Measurements from ENCODE around the gene JUN. TPM values are rescaled to one million over a fixed set of nuclear protein-coding genes. Genes with fewer than 3 reads are reported as not detected.

The JUN gene
- total and polyA plus RNA-seq, 9 donors, result 50.7 to 740 (median 155) TPM

DNA sequence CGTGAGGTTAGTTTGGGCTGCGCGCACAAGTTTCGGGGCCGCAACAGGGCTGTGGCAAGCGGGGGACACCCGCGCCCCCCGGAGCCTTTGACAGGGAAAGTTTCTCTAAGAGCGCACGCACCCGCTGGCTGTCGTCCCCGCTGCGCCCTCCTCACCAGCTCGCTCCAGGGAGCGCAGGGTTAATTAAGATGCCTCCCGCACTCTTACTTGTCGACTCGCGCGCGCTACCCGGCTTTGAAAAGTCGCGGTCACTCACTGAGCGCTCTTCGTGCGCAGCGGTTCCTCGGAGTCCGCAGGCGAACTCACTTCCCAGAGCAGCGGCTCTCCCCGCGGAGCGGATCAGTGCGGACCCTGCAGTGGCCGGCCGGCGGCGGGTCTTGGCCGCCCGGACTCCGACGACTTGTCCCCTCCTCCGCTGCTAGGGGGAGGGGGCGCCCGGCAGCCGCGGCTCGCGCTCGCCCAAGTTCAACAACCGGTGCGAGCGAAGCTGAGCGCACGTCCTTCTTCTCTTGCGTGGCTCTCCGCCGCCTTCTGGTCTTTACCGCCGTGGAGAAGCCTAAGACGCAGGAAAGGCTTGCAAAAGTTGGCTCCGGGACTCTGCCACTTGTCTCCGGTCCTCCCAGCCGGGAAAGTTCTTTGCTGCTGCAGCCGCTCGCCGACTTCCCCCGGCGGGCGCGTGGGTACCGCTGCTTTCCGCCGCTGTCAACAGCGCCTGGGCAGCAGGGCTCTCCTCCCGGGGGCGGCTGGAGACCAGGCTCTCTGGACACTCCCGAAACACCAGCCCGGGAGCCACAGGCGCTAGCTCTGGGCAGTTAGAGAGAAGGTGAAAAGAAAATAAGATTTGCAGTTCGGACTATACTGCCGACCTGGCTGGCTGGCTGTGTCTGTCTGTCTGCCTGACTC lies 506 bp downstream of the JUN start:
- DNase-seq, result peak; percentile 58 to 81 (median 68)
- 0 to 1% (median 0%) methylated on average over 74 to 86 of the region's 86 CpGs for WGBS, 3 donors

DNA sequence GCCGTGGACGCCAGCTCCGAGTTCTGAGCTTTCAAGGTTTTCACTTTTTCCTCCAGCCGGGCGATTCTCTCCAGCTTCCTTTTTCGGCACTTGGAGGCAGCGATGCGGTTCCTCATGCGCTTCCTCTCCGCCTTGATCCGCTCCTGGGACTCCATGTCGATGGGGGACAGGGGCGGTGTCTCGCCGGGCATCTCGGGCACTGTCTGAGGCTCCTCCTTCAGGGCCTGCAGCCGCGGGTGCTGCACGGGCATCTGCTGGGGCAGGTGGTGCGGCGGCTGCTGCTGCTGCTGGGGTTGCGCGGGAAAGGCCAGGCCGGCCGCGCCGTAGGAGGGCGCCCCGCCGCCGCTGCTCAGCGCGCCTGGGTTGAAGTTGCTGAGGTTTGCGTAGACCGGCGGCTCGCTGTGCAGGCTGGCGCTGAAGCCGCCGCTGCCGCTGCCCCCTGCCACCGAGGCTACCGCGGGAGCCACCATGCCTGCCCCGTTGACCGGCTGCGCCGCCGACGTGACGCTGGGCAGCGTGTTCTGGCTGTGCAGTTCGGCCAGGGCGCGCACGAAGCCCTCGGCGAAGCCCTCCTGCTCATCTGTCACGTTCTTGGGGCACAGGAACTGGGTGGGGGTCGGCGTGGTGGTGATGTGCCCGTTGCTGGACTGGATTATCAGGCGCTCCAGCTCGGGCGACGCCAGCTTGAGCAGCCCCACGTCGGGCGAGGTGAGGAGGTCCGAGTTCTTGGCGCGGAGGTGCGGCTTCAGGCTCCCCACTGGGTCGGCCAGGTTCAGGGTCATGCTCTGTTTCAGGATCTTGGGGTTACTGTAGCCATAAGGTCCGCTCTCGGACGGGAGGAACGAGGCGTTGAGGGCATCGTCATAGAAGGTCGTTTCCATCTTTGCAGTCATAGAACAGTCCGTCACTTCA lies 1.4 kb downstream of the JUN start:
- no peaks in the 10 kb centered on the region for H3K27me3 ChIP-seq
- peak; percentile 58 to 78 (median 70) for DNase-seq
- peak overlapping the region; percentile 89 for H3K4me3 ChIP-seq
- H3K27ac ChIP-seq, result peak overlapping the region; percentile 93 to 99
- H3K36me3 ChIP-seq, result no peaks in the 10 kb centered on the region
- no peaks in the 10 kb centered on the region for H3K9me3 ChIP-seq
- peaks cover 1% of the 10 kb centered on the region for H3K4me1 ChIP-seq (ENCODE audit: insufficient read depth)
- TF ChIP-seq POLR2A (IDR thresholded peaks at IDR 0.05) (peak; percentile 15), EP300 (IDR thresholded peaks at IDR 0.05) (no peak)
- TF ChIP-seq, protein P1, sequence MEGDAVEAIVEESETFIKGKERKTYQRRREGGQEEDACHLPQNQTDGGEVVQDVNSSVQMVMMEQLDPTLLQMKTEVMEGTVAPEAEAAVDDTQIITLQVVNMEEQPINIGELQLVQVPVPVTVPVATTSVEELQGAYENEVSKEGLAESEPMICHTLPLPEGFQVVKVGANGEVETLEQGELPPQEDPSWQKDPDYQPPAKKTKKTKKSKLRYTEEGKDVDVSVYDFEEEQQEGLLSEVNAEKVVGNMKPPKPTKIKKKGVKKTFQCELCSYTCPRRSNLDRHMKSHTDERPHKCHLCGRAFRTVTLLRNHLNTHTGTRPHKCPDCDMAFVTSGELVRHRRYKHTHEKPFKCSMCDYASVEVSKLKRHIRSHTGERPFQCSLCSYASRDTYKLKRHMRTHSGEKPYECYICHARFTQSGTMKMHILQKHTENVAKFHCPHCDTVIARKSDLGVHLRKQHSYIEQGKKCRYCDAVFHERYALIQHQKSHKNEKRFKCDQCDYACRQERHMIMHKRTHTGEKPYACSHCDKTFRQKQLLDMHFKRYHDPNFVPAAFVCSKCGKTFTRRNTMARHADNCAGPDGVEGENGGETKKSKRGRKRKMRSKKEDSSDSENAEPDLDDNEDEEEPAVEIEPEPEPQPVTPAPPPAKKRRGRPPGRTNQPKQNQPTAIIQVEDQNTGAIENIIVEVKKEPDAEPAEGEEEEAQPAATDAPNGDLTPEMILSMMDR (IDR thresholded peaks at IDR 0.05), result peak in 2 of 3 donors; percentile 22 to 32
- WGBS, 3 donors, result 0 to 1% (median 1%) methylated on average over 65 to 82 of the region's 82 CpGs
- intact Hi-C loops (cut with DNase I), result loop anchor here (5.0 to 10.0 kb wide), 8 partner anchors 112 to 925 kb away; partner anchors contain the start of gene FGGY (in 1 of the 4)

More for the DNA sequence above, 506 bp downstream of the JUN start:
- intact Hi-C loops (cut with DNase I), result loop anchor here (5.0 to 10.0 kb wide), 8 partner anchors 111 to 924 kb away; partner anchors contain the start of gene FGGY (in 1 of the 4)
- no peaks in the 10 kb centered on the region for H3K27me3 ChIP-seq
- H3K9me3 ChIP-seq, result no peaks in the 10 kb centered on the region
- H3K4me3 ChIP-seq, result peak overlapping the region; percentile 89
- H3K27ac ChIP-seq, result peak overlapping the region; percentile 93 to 99
- H3K36me3 ChIP-seq, result no peaks in the 10 kb centered on the region
- TF ChIP-seq, protein P1 (IDR thresholded peaks at IDR 0.05), result peak in 2 of 3 donors; percentile 28 to 52
- TF ChIP-seq EP300 (IDR thresholded peaks at IDR 0.05) (no peak), POLR2A (IDR thresholded peaks at IDR 0.05) (peak; percentile 100)
- peaks cover 1% of the 10 kb centered on the region for H3K4me1 ChIP-seq (ENCODE audit: insufficient read depth)

DNA sequence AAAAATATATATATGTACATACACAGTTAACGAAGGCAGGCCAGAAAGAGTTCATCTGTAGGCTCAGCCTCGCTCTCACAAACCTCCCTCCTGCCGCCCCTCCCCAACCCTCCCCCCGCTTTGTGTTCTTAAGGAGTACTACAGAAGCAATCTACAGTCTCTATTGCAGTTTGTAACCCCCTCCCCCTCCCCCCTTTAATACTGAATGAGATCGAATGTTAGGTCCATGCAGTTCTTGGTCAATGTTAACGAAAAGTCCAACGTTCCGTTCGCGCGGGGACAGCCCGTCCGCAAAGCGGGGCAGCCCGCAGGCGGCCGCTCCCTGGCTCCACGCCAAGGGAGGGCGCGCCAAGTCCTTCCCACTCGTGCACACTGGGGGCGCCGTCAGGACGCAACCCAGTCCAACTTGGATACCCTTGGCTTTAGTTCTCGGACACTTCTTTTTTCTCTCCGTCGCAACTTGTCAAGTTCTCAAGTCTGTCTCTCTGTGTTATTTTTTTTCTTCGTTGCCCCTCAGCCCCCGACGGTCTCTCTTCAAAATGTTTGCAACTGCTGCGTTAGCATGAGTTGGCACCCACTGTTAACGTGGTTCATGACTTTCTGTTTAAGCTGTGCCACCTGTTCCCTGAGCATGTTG lies 2.2 kb downstream of the JUN start:
- Histone ChIP-seq H3K36me3 (no peaks in the 10 kb centered on the region), H3K27ac (peak overlapping the region; percentile 93 to 99), H3K9me3 (no peaks in the 10 kb centered on the region), H3K4me3 (peak overlapping the region; percentile 89), H3K27me3 (no peaks in the 10 kb centered on the region), H3K4me1 (ENCODE audit: insufficient read depth) (peaks cover 1% of the 10 kb centered on the region)
- WGBS, 3 donors, result 1% methylated on average over 32 of the region's 32 CpGs
- DNase-seq, result peak; percentile 79 to 91 (median 86)
- TF ChIP-seq POLR2A (IDR thresholded peaks at IDR 0.05), result no peak
- TF ChIP-seq, protein P1 (IDR thresholded peaks at IDR 0.05), result peak; percentile 50 to 64 (median 60)
- no peak for TF ChIP-seq EP300 (IDR thresholded peaks at IDR 0.05)
- intact Hi-C loops (cut with DNase I), result loop anchor here (5.0 to 10.0 kb wide), 8 partner anchors 113 to 926 kb away; partner anchors contain the start of gene FGGY (in 1 of the 4)
